Retinal pigment epithelial cell (primary cell): ENCODE measurements around the gene EZR.

Experiments used
- DNase-seq: peaks from one replicate; pipeline ENCODE4 v3.0.0-alpha.2; 2010; ENCODE audit warnings: low read depth
- H3K4me3 ChIP-seq: 2 replicates; pipeline ENCODE4 v1.5.1; 2011; ENCODE audit warnings: mild to moderate bottlenecking, low read length, control low read depth, moderate library complexity
- CTCF ChIP-seq: conservative IDR thresholded peaks from 2 replicates; pipeline ENCODE4 v1.5.1; 2011; ENCODE audit warnings: low read depth, low read length, control low read depth, inconsistent platforms

Gene EZR

GRCh38 chr6:158850807-158851115 is 31.6 kb upstream of the EZR start:
- no peak for DNase-seq
- H3K4me3 ChIP-seq: no peak overlapping the region
- TF ChIP-seq CTCF: no peak

- peak overlapping the region; percentile 3 for H3K4me3 ChIP-seq
- no peak for TF ChIP-seq CTCF
- DNase-seq: peak; percentile 97
These were observed 31.0 kb upstream of the EZR start for GRCh38 chr6:158849899-158850806.

- TF ChIP-seq CTCF: no peak
- DNase-seq: no peak
These were observed 29.3 kb upstream of the EZR start for GRCh38 chr6:158848490-158848895.

GRCh38 chr6:158847786-158848185 is 28.6 kb upstream of the EZR start:
- no peak for TF ChIP-seq CTCF
- DNase-seq: no peak

More at GRCh38 chr6:158848490-158848895, 29.3 kb upstream of the EZR start:
- H3K4me3 ChIP-seq: no peak overlapping the region

GRCh38 chr6:158847012-158847529 is 27.9 kb upstream of the EZR start:
- TF ChIP-seq CTCF: no peak
- DNase-seq: no peak

More at GRCh38 chr6:158847786-158848185, 28.6 kb upstream of the EZR start:
- H3K4me3 ChIP-seq: no peak overlapping the region

GRCh38 chr6:158843751-158844683 is 24.8 kb upstream of the EZR start:
- TF ChIP-seq CTCF: no peak
- peak; percentile 60 for DNase-seq
- no peak overlapping the region for H3K4me3 ChIP-seq

More at GRCh38 chr6:158847012-158847529, 27.9 kb upstream of the EZR start:
- no peak overlapping the region for H3K4me3 ChIP-seq
